ENCODE results near the gene GRID2. TPM values are rescaled to one million over a fixed set of nuclear protein-coding genes. Genes with fewer than 3 reads are reported as not detected.

The GRID2 gene
- total and polyA plus RNA-seq, 2 of the 4 experiments (the other 2 are of a cell fraction) = under 0.01 TPM; not detected in 1

- intact Hi-C loops (cut with micrococcal nuclease) (no loop called here), dilution Hi-C loops (cut with HindIII; ENCODE audit: low sequenced_read_pairs, unreplicated experiment) (no loop called here), in situ Hi-C loops (cut with MboI; ENCODE audit: low sequenced_read_pairs) (no loop called here)
- Histone ChIP-seq H2BK20ac (ENCODE audit: low read depth, low read length) (no peak overlapping the region), H4K20me1 (ENCODE audit: insufficient read depth, low read length) (no peaks in the 10 kb centered on the region), H4K8ac (ENCODE audit: low read depth in 2 of 2, low read length in 2 of 2) (no peak overlapping the region), H3K4me3 (ENCODE audit: insufficient read depth, low read depth, low read length) (no peak overlapping the region), H4K5ac (ENCODE audit: low read depth, low read length) (no peak overlapping the region), H3K18ac (ENCODE audit: low read depth, low read length) (no peak overlapping the region), H3K9ac (ENCODE audit: low read depth, low read length) (no peak overlapping the region), H2BK120ac (ENCODE audit: low read depth, low read length) (no peak overlapping the region), H4K91ac (ENCODE audit: insufficient read depth, low read depth, low read length) (no peak overlapping the region), H3K4me2 (ENCODE audit: low read depth, low read length) (no peak overlapping the region), H2BK15ac (ENCODE audit: low read depth, low read length) (no peak overlapping the region), H2AFZ (replicated peaks; ENCODE audit: low read length, poor library complexity) (no peak overlapping the region), H3K9me3 (ENCODE audit: control insufficient read depth, insufficient read depth, low read length) (no peaks in the 10 kb centered on the region), H2BK5ac (ENCODE audit: low read depth, low read length, poor library complexity, severe bottlenecking) (no peak overlapping the region), H3K27me3 (ENCODE audit: control insufficient read depth, insufficient read depth, low read length) (no peaks in the 10 kb centered on the region), H3K56ac (ENCODE audit: extremely low read depth, insufficient read depth, low read length) (no peak overlapping the region), H3K14ac (replicated peaks; ENCODE audit: low read depth, low read length) (no peak overlapping the region), H3K27ac (ENCODE audit: insufficient read depth, low read length) (no peak overlapping the region), H3K4ac (ENCODE audit: low read depth, low read length) (no peak overlapping the region), H3K4me1 (ENCODE audit: control insufficient read depth, insufficient read depth, low read length) (no peaks in the 10 kb centered on the region), H3K23ac (ENCODE audit: low read depth, low read length) (no peak overlapping the region), H3K36me3 (ENCODE audit: control insufficient read depth, insufficient read depth, low read length) (no peaks in the 10 kb centered on the region), H3K9me1 (ENCODE audit: insufficient read depth, low read length) (no peaks in the 10 kb centered on the region), H3K79me1 (ENCODE audit: low read depth in 1 of 2, low read length in 2 of 2) (no peaks in the 10 kb centered on the region), H2AK9ac (replicated peaks; ENCODE audit: low read depth, low read length, poor library complexity) (no peak overlapping the region), H2AK5ac (ENCODE audit: low read depth, low read length) (no peak overlapping the region)
- no CpG with 5 or more reads among the region's 3 CpGs for WGBS, 2 experiments (ENCODE audit: extremely low coverage in 2 of 2, insufficient read length in 1 of 2)
- no peak for DNase-seq
- POLR2A ChIA-PET (ENCODE audit: unreplicated experiment) = no interaction called here
- CTCF ChIA-PET = interaction anchor here (0.7 kb wide), 1 partner anchor 199 kb away, joined by 6 read pairs; no protein-coding TSS in a partner anchor
- TF ChIP-seq MAZ (IDR thresholded peaks at IDR 0.05; ENCODE audit: borderline replicate concordance, low read depth, low read length) (no peak), ELK1 (IDR thresholded peaks at IDR 0.05; ENCODE audit: borderline replicate concordance, low read depth, low read length) (no peak), CTCF (conservative IDR thresholded peaks at IDR 0.05; ENCODE audit: low read depth, low read length) (no peak), BHLHE40 (IDR thresholded peaks at IDR 0.05; ENCODE audit: low read depth, low read length) (no peak), RAD21 (IDR thresholded peaks at IDR 0.05; ENCODE audit: low read length) (no peak), POLR2A (IDR thresholded peaks at IDR 0.05; ENCODE audit: low read depth, low read length) (no peak), MXI1 (IDR thresholded peaks at IDR 0.05; ENCODE audit: borderline replicate concordance, low read depth, low read length) (no peak), FOS (IDR thresholded peaks at IDR 0.05; ENCODE audit: low read depth, low read length) (no peak), RCOR1 (IDR thresholded peaks at IDR 0.05; ENCODE audit: insufficient replicate concordance, low read length) (no peak), MAFK (IDR thresholded peaks at IDR 0.05; ENCODE audit: low read depth, low read length) (no peak), CEBPB (IDR thresholded peaks at IDR 0.05; ENCODE audit: low read depth, low read length) (no peak), RFX5 (IDR thresholded peaks at IDR 0.05; ENCODE audit: low read depth, low read length) (no peak), NFE2L2 (IDR thresholded peaks at IDR 0.05; ENCODE audit: low read depth, low read length) (no peak), SMC3 (IDR thresholded peaks at IDR 0.05; ENCODE audit: low read depth, low read length) (no peak), CHD1 (IDR thresholded peaks at IDR 0.05; ENCODE audit: low read depth, low read length) (no peak), USF2 (IDR thresholded peaks at IDR 0.05; ENCODE audit: low read depth, low read length) (no peak)
- no TSS peak for BruUV-seq (replicated peaks)
- ATAC-seq (ENCODE audit: low read depth) = no peak
Observed at GRCh38 chr4:93030670-93031069, 726.9 kb downstream of the GRID2 start.
